GM19099 (cell line): ENCODE results near the gene LDLRAD3.

Source experiments
- POLR2A ChIP-seq: IDR thresholded peaks from 3 replicates; pipeline ENCODE4 v1.6.1; 2011; ENCODE audit warnings: low read depth; ENCODE audit not compliant: insufficient read length; ENCODE audit errors: extremely low read depth

Gene LDLRAD3

DNA sequence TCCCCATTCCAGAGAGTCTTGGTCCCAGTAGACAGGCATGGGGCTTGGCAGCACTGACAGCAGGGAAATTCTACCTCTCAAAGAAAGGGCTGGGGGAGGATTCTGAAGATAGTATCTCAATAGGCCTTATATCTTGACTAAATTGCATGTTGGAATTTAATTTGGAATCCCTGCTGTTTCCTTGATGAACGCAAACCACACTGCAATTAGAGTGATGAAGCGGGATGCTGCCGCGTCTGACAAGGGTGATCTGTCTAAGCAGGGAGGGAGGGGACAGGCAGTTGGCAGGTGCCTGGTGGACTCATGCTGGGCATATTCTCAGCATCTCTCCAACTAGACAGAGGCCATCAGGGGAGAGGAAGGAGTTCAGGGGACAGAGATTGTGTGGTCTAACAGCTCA lies 296.9 kb downstream of the LDLRAD3 start:
- TF ChIP-seq POLR2A, result no peak

DNA sequence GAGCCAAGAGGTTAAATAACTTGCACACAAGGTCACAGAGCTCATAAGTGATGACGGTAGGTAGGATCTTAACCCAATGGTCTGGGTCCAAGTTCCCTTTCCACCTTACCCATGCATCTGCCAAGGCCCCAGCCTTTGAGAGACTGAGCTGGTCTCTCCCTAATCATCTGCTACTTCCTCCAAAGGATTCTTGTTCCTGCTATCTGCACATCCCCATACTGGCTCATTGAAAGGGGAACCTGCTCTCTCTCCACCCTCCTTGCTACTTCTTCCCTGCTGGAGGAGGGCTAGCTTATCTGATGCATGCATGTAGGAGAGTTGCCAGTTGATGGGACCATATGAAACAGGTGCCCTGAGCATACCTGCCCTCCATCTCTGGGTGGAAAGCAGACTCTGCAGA lies 297.6 kb downstream of the LDLRAD3 start:
- TF ChIP-seq POLR2A, result no peak

DNA sequence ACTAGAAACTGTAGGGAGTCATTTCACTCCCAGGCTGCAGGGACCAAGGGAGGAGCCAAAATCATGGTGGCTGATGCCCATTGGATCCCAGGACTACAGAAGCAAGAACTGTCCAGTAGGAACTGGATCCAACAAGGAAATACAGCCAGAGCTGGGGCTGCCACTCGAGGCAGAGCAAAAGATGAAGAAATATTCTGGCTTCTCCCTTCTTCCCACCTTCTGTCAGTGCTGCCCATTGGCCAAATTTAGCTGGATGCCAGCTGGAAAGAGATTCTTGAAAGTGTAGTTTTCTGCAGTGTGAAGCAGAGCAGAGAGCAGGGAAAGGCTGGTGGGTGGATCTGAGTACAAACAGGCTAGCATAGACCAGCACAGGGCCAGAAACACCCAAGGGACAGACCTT lies 299.8 kb downstream of the LDLRAD3 start:
- no peak for TF ChIP-seq POLR2A

DNA sequence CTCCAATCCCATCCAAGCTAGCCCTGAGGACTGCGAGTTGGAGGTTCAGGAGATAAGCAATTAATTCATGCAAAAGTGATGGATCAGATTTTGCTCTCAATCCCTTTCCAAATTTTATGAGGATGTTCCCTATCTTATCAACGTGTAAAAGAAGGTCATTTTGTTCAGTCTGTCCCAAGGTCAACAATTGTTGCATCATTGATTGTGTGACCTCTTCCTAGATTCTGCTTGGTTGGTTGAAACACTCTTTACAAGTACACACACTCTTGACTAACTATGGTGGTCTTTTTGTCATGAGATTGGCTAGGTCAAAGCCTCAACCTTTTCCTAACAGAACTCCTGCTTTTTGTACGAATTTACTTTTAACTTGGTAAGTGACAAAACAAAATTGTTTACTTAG lies 303.6 kb downstream of the LDLRAD3 start:
- no peak for TF ChIP-seq POLR2A

DNA sequence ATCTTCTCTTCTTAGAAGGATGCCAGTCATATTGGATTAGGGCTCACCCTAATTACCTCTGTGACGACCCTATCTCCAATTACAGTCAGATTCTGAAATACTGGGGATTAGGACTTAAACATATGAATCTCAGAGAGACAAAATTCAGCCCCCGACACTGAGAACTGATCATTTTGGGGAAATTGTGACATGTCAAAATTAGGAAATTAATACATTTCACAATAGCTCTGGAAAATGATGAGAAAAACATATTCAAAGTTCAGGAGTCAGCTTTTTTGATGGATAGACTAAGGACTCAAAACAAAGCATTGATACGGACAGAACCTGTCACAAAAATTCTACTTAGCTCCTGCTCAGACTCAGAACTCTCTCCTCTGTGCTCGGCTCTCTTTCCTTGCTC lies 304.6 kb downstream of the LDLRAD3 start:
- TF ChIP-seq POLR2A, result no peak

DNA sequence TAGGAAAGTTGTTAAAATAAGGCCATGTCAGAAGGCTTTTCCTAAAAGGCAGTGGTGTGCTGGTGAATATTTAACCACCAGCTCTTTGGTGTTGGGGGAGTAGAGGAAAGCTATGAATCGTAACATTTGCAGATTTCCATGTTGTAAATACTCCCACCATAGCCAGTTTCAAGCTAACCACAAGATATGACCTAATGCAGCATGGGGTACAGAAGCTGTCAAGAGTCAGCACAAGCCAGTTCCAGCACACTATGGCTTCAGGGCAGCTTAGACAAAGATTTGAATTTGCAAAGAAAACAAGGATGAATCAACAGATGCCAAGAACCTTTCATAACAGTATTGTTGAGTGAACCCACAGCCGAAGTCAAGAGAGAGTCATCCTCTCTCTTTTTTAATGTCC lies 305.4 kb downstream of the LDLRAD3 start:
- no peak for TF ChIP-seq POLR2A

DNA sequence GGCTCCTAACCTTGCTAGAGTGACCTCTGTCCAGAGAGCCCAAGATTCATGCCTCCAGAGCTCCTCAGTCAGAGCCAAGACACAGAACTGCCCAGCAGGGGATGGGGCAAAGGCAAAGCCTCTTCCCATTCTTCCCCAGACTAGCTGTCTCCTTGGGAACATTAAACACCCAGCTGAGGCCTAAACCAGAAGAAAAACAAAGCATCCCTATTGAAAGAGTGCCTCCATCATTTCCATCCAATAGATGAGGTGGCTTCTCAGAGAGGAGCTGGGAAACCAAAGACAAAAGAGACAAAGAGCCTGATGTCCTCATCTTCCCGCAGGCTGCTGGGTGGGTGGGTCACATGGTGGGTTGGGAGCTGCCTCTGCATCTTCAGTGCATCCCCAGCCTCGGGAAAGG lies 308.0 kb downstream of the LDLRAD3 start:
- TF ChIP-seq POLR2A, result no peak

DNA sequence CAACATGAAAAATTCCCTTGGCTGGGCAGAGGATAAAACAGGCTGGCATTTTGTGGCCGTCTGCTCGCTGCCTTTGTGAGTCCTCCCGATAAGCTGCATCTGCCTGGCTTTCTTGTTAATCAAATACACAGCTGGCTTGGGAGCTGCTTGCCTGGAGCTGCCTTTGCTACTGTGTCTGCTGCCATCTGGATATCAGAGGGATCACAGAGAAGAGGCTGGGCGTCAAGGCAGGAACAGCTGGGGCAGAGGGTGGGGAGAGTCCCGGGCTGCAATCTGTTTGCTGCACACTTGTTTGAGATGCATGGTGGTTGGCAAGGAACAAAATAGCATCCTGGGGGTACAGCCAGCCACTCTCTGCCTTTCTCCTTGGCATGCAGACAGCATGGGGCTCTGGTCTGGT lies 309.4 kb downstream of the LDLRAD3 start:
- no peak for TF ChIP-seq POLR2A

DNA sequence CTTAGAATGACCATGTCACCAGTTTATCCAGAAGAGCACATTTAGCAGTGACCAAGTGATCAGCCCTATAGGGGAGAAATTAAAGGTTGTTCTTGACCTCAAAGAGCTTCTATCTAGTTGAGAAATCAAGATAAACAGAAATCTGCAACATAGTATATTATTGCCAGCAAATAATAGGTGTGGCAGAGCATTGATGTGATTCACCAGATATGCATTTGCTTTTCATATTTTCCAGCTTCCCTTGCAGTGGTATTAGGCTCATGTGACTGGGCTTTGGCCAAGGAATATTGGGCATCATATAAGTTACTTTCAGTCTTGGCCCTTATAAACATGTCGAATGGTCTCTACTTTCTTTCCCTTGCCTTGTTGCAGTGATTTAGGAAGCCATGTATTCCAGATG lies 310.9 kb downstream of the LDLRAD3 start:
- TF ChIP-seq POLR2A, result no peak

DNA sequence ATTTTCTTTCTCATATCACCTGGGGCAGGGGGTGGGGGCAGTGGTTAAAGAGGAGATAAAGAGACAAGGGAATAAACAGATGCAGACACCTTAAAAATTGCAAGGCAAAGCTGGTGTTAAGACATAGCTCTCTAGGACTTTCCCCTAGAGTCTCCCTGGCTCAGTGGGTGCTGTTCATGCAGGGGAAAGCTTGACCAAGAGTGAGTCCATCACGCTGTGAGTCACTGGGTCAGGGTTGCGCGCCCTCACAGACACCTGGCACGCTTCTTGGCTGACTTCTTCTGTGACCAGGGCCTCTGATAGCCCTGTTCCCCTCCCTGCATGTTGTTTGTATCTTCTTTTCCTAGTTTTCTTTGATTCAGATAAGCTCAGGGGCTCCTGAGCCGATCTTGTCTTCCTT lies 313.5 kb downstream of the LDLRAD3 start:
- no peak for TF ChIP-seq POLR2A

DNA sequence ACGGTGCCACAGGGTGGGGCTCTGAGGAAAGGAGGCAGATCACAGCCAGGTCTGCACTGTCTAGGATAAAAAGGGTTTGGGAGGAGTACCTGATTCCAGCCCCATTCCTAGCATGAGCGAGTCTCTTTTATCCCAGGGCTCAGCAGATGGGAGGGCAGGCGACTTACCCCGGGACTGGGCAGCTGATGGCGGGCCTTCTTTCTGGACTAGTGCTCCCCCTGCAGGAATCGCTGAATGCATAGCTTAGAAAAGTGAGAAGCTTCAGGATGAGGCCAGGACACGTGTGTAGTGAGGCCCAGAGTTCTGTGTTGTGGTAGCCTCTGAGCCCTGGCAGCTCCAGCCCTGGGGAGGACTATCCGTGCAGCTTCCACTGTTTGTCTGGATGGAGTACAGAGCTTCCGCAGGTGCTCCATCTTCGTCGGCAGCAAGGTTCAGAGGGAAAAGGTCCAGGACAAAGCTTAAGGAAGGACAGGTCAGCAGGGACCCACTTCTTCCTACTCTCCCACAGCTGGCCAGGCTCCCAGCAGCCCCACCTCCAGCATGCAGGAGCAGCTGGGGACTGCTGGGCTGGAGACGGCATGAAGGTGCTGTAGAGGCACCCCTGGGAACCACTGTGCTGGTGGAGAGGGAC lies 315.0 kb downstream of the LDLRAD3 start:
- TF ChIP-seq POLR2A, result no peak

DNA sequence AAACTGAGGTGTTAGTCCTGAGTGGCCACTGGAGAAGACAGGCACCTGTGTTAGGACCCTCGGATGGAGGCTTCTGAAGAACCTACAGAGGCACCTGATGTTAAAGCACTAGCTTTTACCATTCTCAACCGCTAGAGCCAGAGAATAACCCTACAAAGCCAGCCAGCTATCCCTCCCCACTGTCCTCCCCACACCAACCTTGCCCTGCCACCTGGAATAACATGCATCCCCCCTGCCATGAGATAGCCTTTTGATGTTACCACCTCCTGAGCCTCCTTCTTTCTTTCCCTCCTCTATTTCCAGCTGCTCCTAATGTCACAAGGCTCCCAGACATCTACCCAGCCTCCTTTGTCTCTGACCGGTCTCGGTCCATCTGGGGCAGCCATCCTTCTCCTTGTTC lies 317.2 kb downstream of the LDLRAD3 start:
- no peak for TF ChIP-seq POLR2A

DNA sequence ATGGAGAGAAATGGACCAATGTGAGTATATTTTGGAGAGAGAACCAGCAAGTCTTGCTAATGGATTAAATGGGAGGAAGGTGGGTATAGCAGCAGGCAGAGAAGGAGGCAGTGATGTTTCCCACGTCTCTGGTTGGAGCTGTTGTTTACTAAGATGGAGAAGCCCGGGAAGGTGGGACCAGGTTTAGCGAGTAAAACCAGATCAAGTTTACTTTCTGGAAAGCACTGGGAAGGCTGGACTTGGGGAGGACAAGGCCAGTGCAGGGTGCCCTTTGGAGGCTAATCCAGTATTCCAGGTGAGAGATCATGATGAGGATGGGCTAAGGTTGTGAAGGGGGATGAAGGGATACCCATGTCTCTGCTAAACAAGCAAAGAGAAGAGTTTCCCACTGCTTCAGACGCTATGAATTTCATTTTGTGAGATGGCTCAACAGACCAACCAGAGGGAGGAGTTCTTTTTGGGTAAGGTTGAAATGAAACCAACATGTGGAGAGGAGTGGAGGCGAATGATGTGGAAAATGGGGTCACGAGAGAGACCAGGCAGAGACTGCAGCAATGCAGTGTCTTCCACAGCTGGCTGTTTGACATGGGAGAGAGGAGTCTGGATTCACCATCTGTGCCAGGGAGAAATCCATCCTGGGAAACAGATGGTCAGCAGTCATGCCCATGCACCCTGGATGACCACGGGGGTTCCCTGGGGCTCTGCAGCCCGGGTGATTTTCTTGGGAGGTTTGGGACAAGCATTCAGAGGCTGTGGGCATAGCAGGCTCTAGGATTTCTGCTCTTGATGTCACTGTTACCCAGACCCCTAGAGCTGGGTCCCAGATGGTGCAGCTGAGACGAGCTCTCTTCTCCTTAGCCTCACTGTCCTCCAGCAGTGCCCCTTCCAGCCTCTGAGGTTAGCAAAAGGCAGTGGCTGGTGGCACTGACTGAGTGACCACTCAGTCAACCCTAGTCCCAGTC lies 320.4 kb downstream of the LDLRAD3 start:
- no peak for TF ChIP-seq POLR2A

DNA sequence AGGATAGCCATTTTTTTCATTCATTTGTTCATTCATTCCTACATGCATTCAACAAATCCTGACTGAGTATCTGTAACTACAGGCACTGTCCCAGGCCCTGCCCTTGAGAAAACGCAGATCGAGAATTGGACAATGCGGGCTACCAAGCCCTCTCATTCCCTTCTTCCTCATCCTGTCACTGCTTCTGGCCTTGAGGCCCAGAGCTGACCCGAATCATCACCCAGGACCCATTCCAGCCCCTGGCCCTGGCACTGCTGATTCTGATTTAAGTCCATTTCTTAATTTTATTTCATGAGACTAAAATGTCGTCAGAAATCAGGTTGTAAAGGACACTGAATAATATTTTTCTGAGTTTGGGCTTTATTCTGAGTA lies 321.1 kb downstream of the LDLRAD3 start:
- TF ChIP-seq POLR2A, result no peak

DNA sequence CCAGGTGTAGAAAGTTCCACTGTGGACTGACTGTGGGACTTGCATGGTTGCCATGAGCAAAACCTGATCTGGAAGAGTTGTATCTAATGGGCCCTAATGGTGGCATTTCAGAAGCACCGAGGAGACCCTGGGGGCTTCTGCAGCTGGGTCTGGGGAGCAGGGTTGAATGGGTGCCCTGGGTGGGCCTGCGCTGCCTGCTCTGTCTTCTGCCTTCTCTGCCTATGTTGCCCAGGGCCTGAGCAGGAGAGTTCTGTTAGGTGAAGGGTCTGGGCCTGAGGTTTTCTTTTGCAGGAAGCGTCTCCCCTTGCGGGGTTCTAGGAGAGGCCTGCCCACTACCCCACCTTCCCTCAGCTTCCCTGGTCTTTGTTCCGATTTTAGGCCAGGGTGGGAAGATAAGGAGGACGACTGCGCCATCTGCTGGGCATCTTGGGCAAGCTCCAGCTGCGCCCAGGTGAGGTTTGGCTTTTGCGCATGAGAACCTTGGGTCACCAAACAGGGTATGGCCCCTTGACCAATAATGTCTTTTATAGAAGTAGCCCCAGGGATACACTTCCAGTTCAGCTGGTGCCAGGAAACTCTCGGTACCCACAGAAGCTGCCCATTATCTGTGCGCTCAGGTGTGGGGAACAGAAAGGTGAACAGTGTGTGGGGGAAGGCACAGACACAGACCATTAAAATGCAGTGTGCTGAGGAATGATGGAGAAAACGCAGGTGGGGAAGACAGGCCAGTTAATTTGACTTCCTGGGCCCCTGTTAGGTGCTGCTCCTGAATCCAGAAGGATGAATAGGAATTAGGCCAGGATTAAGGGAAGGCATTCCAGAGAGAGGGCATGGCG lies 322.1 kb downstream of the LDLRAD3 start:
- TF ChIP-seq POLR2A, result no peak

DNA sequence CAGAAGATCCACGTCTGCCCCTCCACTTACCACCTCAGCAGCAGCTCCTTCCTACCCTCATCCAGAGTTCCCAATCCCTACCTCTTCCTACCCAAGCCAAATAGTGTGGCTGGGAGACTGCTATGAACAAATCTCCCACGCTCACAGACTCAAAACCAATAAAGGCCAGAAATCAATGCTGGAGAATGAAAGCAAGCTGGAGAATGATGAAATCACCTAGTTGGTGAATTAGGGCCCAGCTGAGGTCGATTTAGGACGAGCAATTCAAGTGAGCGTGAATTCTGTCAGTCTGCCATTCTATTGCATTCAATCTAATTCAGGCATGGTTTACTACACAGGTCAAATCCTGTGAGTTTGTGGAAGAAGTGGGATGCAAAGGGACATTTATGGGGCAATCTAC lies 322.9 kb downstream of the LDLRAD3 start:
- no peak for TF ChIP-seq POLR2A

DNA sequence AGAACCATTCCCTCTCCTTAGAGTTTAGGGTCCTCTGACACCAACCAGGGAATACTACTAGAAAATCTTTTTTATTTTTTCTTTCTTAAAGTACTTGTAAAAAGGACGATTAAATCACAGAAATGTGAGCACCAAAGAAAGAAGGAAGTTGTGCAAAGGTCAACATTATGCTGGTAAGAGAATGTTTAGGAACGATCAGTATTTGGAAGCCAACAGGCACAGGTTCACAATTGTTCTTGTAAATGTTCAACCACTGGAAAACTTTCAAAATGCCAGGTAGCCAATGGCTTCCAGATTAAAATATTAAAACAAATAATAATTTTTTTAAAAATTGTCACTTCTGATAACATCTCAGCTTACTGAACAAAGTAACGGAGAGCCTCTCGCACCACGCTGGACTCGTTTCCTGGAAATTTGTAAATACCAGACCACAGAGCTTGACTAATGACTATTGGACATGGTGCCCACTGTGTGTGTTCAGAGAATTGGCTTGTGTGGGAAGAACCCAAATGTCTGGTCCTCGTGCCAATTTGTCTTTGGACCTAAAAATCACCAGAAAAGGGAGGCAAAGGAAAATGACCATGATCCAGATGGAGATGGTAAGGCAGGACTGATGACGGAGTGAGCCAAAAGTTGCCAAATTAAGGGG lies 324.6 kb downstream of the LDLRAD3 start:
- TF ChIP-seq POLR2A, result no peak
